GM21390 (cell line): ENCODE data around the gene RABL6.
"Not testable (repeated sequence)": the region's sequence is repeated elsewhere in the genome, so short reads cannot be mapped to it uniquely, and the experiment has no call there.

Experiments
- ATAC-seq: cut with Tn5 transposase; IDR thresholded peaks from one replicate; pipeline ENCODE4 v1.9.1; 2021; ENCODE audit not compliant: unreplicated experiment

The RABL6 gene

GRCh38 chr9:136856079-136856476, 48.3 kb downstream of the RABL6 start:
- ATAC-seq, result no peak

GRCh38 chr9:136856541-136857141, 48.9 kb downstream of the RABL6 start:
- ATAC-seq, result no peak

- ATAC-seq, result no peak
Measured at GRCh38 chr9:136857166-136857565, 49.4 kb downstream of the RABL6 start.

- no peak for ATAC-seq
Measured at GRCh38 chr9:136857581-136858412, 50.0 kb downstream of the RABL6 start.

GRCh38 chr9:136858452-136858843, 50.7 kb downstream of the RABL6 start:
- no peak for ATAC-seq

GRCh38 chr9:136858844-136859757, 51.4 kb downstream of the RABL6 start:
- ATAC-seq, result no peak

- no peak for ATAC-seq
Measured at GRCh38 chr9:136860529-136860928, 52.8 kb downstream of the RABL6 start.

GRCh38 chr9:136860933-136861873, 53.5 kb downstream of the RABL6 start:
- ATAC-seq, result no peak

GRCh38 chr9:136861874-136862457, 54.2 kb downstream of the RABL6 start:
- ATAC-seq, result no peak

GRCh38 chr9:136862849-136863622, 55.3 kb downstream of the RABL6 start:
- ATAC-seq, result no peak

- ATAC-seq, result no peak
Measured at GRCh38 chr9:136863623-136864273, 56.0 kb downstream of the RABL6 start.

GRCh38 chr9:136865041-136865767, 57.5 kb downstream of the RABL6 start:
- ATAC-seq, result no peak

- no peak for ATAC-seq
Measured at GRCh38 chr9:136865768-136866103, 58.0 kb downstream of the RABL6 start.

- not testable (repeated sequence) for ATAC-seq
Measured at GRCh38 chr9:136866898-136867421, 59.2 kb downstream of the RABL6 start.

GRCh38 chr9:136867480-136867879, 59.7 kb downstream of the RABL6 start:
- ATAC-seq, result no peak

- ATAC-seq, result no peak
Measured at GRCh38 chr9:136867917-136868316, 60.2 kb downstream of the RABL6 start.

- no peak for ATAC-seq
Measured at GRCh38 chr9:136868644-136869043, 60.9 kb downstream of the RABL6 start.

- not testable (repeated sequence) for ATAC-seq
Measured at GRCh38 chr9:136869611-136870010, 61.9 kb downstream of the RABL6 start.
